Body of pancreas (tissue), 4 donors: ENCODE results near the gene NF1.

ENCODE experiments used
- POLR2A ChIP-seq, 3 donors: fragments of 450-650 bp; IDR thresholded peaks; one replicate each; pipeline ENCODE4 v1.6.1; 2016; ENCODE audit warnings: antibody characterized with exemption in 3 of 3, mild to moderate bottlenecking in 2 of 3
- TF ChIP-seq, protein P1 (sequence below), 7 experiments: fragments of 450-650 bp in 4 of 7; fragments of 200-600 bp in 3 of 7; sonication (generic) in 3 of 7; IDR thresholded peaks; one replicate each; pipeline ENCODE4 v1.5.1; 2016 to 2019; ENCODE audit warnings: antibody characterized with exemption in 7 of 7

DNA sequence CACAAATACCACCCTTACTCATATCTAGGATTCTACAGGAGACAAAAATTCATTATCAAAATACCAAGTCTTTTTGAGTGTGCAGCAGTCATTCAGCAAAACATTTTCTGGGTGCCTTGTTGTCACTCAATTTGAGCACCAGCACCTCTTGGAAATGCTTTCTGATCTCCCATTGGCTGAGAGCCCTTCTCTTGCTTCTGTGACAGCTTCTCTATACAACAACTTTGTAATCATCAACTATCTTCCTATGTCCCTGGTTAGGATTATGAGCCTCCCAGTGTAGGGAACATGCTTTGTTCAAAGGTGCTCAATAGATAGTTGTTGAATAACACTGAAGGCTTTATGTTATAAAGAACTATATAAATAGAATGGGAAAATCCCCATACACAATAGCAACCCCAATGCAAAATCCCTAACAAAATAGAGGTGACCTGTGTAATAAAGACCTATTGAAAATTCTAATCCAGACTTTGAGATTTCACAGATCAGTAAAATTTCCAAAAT is 286.4 kb downstream of the NF1 start:
- TF ChIP-seq, protein P1, sequence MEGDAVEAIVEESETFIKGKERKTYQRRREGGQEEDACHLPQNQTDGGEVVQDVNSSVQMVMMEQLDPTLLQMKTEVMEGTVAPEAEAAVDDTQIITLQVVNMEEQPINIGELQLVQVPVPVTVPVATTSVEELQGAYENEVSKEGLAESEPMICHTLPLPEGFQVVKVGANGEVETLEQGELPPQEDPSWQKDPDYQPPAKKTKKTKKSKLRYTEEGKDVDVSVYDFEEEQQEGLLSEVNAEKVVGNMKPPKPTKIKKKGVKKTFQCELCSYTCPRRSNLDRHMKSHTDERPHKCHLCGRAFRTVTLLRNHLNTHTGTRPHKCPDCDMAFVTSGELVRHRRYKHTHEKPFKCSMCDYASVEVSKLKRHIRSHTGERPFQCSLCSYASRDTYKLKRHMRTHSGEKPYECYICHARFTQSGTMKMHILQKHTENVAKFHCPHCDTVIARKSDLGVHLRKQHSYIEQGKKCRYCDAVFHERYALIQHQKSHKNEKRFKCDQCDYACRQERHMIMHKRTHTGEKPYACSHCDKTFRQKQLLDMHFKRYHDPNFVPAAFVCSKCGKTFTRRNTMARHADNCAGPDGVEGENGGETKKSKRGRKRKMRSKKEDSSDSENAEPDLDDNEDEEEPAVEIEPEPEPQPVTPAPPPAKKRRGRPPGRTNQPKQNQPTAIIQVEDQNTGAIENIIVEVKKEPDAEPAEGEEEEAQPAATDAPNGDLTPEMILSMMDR (IDR thresholded peaks at IDR 0.05), result no peak
- TF ChIP-seq POLR2A (IDR thresholded peaks at IDR 0.05), result no peak
